Memory B cell (primary cell): ENCODE results near the gene TPCN2.

ENCODE experiments used
- ATAC-seq: fragments of 150-1000 bp; cut with Tn5 transposase; 2 replicates; pipeline ENCODE4 v1.10.0; 2021; ENCODE audit warnings: low read depth, mild to moderate bottlenecking, moderate library complexity
- DNase-seq, 2 donors: peaks; one replicate each; pipeline ENCODE4 v3.0.0; 2022; ENCODE audit warnings: low spot score in 2 of 2
- H3K27ac Mint-ChIP-seq: one replicate; pipeline ENCODE4 v1.8.0; 2022; ENCODE audit warnings: mild to moderate bottlenecking, moderate library complexity, mixed read lengths
- H3K27me3 Mint-ChIP-seq: one replicate; pipeline ENCODE4 v1.8.0; 2022; ENCODE audit warnings: mixed read lengths
- H3K36me3 Mint-ChIP-seq: one replicate; pipeline ENCODE4 v1.8.0; 2022; ENCODE audit warnings: mild to moderate bottlenecking, mixed read lengths
- H3K4me1 Mint-ChIP-seq: one replicate; pipeline ENCODE4 v1.8.0; 2022; ENCODE audit warnings: mixed read lengths
- H3K4me3 Mint-ChIP-seq: one replicate; pipeline ENCODE4 v1.8.0; 2022; ENCODE audit warnings: mild to moderate bottlenecking, moderate library complexity, mixed read lengths
- H3K9me3 Mint-ChIP-seq: one replicate; pipeline ENCODE4 v1.8.0; 2022; ENCODE audit warnings: mixed read lengths

Gene TPCN2

DNA sequence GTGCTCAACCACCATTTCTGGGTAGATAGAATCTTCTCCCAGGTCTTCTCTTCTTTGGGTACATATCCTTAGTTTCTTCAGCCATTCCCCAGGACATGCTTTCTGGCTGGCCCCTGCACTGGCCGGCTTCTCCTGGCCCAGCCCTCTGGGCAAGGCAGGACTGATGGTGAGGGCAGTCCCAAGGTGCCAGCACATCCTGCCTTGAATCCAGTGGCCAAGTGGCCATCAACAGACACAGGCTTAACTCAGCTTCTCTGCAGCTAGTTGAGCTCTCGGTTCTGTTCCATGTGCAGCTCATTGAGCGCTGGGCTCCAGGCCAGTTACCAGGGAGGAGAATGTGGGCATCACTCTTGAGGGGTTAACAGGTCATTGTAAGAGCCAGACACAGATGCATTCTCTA is 124.6 kb downstream of the TPCN2 start:
- Mint-ChIP-seq H3K9me3 (no peaks in the 10 kb centered on the region), H3K27ac (no peak overlapping the region), H3K27me3 (no peaks in the 10 kb centered on the region), H3K4me3 (no peak overlapping the region), H3K4me1 (no peaks in the 10 kb centered on the region), H3K36me3 (no peaks in the 10 kb centered on the region)
- DNase-seq, result no peak
- no peak for ATAC-seq

DNA sequence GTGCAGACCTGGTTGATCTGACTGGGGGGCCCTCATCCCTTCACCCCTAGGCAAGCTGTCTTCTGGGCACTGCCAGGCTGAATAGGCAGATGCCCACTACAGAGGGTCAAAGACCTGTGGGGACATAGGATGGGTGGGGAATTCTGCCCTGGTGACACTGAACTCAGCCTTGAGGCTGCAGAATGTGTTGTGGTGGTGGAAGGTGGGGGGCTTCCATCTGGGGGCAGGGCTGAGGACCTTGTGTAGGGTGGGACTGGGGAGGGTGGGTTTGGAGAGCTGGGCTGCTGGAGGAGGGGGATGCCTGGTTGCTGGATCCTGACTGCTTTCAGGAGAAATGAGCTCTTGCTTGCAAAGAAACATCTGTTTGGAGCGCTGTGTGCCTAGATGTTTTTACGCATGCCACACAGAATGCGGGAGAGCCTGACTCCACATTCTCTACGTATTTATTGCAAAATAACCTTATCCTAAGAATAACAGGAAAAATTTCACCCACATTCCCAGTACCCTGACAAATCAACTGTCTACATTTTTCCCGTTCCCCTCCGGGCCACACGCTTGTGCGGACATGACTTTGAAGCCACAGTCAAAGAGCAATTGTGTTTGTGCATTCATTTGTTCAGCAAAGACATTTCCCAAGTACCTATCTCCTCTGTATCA is 125.3 kb downstream of the TPCN2 start:
- peaks cover 4% of the 10 kb centered on the region for H3K27me3 Mint-ChIP-seq
- no peaks in the 10 kb centered on the region for H3K36me3 Mint-ChIP-seq
- H3K27ac Mint-ChIP-seq, result no peak overlapping the region
- ATAC-seq (no peak), DNase-seq (no peak)
- no peaks in the 10 kb centered on the region for H3K4me1 Mint-ChIP-seq
- H3K4me3 Mint-ChIP-seq, result no peak overlapping the region
- no peaks in the 10 kb centered on the region for H3K9me3 Mint-ChIP-seq

- H3K4me3 Mint-ChIP-seq, result no peak overlapping the region
- DNase-seq, result no peak
Measured at GRCh38 chr11:69174841-69175240, 126.1 kb downstream of the TPCN2 start.

DNA sequence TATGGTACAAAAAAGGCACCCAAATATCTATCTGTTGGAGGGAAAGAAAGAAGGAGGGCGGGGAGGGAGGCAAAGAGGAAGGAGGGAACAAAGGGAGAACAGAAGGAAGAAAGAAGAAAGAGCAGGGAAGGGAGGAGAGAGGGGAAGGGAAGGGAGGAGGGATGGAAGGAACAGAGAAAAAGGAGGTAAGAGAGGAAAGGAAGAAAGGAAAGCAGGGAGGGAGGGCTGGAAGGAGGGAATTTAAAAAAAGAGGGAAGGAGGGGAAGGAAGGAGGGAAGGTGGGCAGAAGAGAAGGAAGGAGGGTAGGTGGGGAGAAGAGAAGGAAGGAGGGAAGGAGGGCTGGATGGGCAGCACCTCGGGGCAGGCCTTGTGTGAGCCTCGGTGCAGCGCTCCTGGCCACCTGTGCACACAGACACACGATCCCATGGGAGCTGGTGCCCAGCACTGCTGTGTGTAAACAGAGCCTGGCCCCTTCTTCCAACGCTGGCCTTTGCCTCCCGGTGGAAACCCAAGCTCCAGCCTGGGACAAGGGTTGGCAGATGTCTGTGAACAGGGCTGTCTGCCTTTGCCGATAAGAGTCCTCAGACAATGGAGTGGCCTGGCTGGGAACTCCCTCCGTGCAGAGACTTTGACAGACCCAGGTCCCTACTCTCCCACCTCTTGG is 130.2 kb downstream of the TPCN2 start:
- no peaks in the 10 kb centered on the region for H3K36me3 Mint-ChIP-seq
- no peak overlapping the region for H3K4me3 Mint-ChIP-seq
- ATAC-seq (no peak), DNase-seq (no peak)
- no peak overlapping the region for H3K27ac Mint-ChIP-seq
- H3K9me3 Mint-ChIP-seq, result no peaks in the 10 kb centered on the region
- H3K4me1 Mint-ChIP-seq, result no peaks in the 10 kb centered on the region
- H3K27me3 Mint-ChIP-seq, result peaks cover 6% of the 10 kb centered on the region

More at GRCh38 chr11:69174841-69175240, 126.1 kb downstream of the TPCN2 start:
- ATAC-seq, result no peak
- Mint-ChIP-seq H3K36me3 (no peaks in the 10 kb centered on the region), H3K9me3 (no peaks in the 10 kb centered on the region), H3K27ac (no peak overlapping the region), H3K27me3 (peaks cover 4% of the 10 kb centered on the region), H3K4me1 (no peaks in the 10 kb centered on the region)

DNA sequence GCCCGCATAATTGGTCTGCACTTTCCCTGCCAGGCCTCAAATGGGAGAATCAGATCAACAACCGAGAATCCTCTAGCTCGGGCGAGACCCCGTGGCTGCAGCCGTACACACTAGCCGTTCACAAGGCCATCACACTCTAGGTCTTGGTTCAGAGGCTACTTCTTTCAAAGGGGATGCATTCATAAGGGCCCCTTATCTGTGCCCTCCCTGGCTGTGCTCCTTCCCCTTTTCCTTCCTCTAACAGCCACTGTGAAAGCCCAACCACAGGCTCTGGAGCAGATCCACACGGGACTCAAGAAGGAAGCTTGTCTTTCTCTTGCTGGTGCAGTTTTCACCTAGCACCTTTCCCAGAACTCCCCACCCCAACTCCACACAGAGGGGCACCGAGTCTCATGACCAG is 131.5 kb downstream of the TPCN2 start:
- peaks cover 6% of the 10 kb centered on the region for H3K27me3 Mint-ChIP-seq
- ATAC-seq, result no peak
- no peaks in the 10 kb centered on the region for H3K9me3 Mint-ChIP-seq
- no peaks in the 10 kb centered on the region for H3K4me1 Mint-ChIP-seq
- H3K36me3 Mint-ChIP-seq, result no peaks in the 10 kb centered on the region
- H3K27ac Mint-ChIP-seq, result no peak overlapping the region
- DNase-seq, result no peak
- H3K4me3 Mint-ChIP-seq, result no peak overlapping the region

DNA sequence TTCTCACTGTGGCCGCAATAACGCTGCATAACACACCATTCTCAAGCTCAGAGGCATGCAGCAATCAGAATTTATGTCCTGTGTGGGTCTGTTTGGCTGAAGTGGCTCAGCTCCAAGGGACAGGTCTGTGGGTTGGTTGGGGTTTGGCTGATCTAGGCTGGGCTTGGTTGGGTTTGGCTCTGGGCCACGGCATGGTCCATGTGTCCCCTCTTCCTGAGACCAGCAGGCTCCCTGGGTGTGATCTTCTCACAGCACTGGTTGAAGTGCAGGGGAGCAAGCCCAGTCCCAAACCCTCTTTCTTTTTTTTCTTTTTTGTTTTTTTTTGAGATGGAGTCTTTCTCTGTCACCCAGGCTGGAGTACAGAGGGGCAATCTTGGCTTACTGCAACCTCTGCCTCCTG is 132.0 kb downstream of the TPCN2 start:
- H3K4me3 Mint-ChIP-seq, result no peak overlapping the region
- H3K4me1 Mint-ChIP-seq, result no peaks in the 10 kb centered on the region
- H3K27me3 Mint-ChIP-seq, result peaks cover 6% of the 10 kb centered on the region
- no peak overlapping the region for H3K27ac Mint-ChIP-seq
- ATAC-seq (no peak), DNase-seq (no peak)
- no peaks in the 10 kb centered on the region for H3K9me3 Mint-ChIP-seq
- no peaks in the 10 kb centered on the region for H3K36me3 Mint-ChIP-seq

GRCh38 chr11:69183613-69184012 is 134.9 kb downstream of the TPCN2 start:
- no peak for DNase-seq
- ATAC-seq, result no peak
- H3K4me1 Mint-ChIP-seq, result no peaks in the 10 kb centered on the region

More at GRCh38 chr11:69183613-69184012, 134.9 kb downstream of the TPCN2 start:
- no peak overlapping the region for H3K27ac Mint-ChIP-seq
- H3K36me3 Mint-ChIP-seq, result peaks cover 3% of the 10 kb centered on the region
- H3K27me3 Mint-ChIP-seq, result peaks cover 6% of the 10 kb centered on the region
- peaks cover 6% of the 10 kb centered on the region for H3K9me3 Mint-ChIP-seq
- no peak overlapping the region for H3K4me3 Mint-ChIP-seq
